GM15510 (cell line): ENCODE measurements around the gene PRDM16.

Source experiments
- POLR2A ChIP-seq: IDR thresholded peaks from 3 replicates; pipeline ENCODE4 v1.6.1; 2011; ENCODE audit warnings: borderline replicate concordance; ENCODE audit not compliant: insufficient read length; ENCODE audit errors: extremely low read depth

Gene PRDM16

DNA sequence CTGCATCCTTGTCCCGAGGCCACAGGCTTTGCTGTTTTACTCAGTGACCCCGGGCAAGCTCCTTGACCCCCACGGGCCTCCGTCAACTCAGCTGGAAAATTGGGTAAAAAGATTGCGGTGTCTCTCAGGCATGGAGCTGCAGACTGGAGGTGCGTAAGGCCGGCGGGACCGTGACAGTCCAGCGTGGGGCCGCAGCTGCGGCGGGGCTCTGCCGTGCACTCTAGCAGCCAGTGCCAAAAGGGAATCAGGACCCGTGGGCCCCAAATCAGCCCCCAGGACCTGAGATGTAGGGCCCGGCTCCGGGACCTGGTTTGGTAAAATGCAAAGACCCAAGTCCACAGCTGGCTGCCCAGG is 158.3 kb downstream of the PRDM16 start:
- no peak for TF ChIP-seq POLR2A

DNA sequence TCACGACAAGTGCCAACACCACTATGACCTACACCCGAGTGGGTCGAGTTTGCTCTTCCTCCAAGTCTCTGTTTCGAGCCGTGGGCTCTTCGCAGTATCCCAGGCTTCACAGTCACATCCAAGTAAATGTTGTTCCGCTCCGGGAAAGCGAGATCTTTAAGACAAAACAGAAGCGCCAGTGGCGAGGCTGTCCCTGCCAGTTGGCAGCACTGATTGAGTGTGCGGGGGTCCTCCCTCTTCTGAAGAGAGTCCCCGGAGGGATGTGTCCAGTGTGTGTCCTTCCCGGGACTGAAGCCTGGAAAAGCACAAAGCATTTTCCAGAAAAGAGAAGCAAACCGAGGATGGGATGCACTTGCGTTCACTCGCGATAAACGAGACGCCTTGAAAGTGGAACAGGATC is 158.9 kb downstream of the PRDM16 start:
- no peak for TF ChIP-seq POLR2A

- TF ChIP-seq POLR2A: no peak
Observed at GRCh38 chr1:3229081-3229725, 160.2 kb downstream of the PRDM16 start.

DNA sequence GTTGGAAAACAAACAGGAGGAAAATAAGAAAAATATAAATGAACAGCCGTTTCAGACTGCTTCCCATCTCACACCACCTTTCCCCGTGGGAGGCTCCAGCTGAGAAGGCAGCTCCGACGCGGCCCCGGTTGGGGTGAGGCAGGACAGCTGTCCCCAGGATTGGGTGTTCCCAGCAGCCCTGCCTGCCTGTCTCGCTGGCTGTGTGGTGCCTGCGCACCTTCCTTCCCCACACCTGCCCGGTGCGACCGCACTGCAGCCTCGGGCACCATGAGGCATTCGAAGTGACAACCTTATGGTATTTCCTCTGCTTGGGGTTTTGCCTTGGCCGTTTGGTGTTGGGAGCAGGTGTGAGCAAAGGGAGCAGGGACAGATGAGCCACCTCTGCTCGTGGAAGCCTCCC is 161.6 kb downstream of the PRDM16 start:
- no peak for TF ChIP-seq POLR2A

DNA sequence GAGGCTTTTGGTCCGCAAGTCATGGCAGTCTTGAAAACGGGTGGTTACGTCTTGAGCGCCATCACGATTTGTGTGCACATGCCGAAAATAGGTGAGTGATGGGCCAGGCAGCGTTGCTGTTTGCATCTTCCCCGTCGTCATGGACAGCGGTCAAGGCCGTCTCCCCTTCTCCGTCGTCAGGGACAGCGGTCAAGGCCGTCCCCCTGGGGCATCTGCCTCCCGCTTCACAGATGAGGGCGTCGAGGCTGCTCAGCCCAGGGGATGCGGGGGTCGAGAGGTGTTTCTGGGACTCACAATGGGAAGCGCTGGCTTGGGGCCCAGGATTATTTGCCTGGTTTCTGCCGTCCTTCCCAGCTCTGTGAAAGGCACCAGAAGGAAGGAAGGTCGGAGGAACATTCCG is 162.2 kb downstream of the PRDM16 start:
- no peak for TF ChIP-seq POLR2A

DNA sequence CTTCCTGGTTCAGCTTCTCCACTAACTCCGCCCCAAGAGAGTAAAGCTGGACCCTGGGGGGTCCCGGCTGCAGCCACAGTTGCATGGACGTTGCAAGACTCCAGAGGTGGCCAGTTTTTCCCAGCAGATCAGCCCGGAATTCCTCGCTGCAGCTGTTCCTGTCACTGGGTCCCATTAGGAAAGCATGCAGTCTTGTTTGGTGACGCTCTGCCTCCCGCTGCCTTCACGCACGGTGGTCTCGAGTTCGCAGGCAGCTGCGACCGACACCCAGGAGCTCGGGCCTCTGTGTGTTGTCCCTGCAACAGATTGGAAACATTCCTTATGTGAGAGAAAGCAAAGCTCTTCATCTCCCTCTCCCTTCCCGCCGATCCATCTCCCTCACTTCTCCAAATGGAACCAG is 162.8 kb downstream of the PRDM16 start:
- no peak for TF ChIP-seq POLR2A

- no peak for TF ChIP-seq POLR2A
Observed at GRCh38 chr1:3233031-3233430, 164.0 kb downstream of the PRDM16 start.

DNA sequence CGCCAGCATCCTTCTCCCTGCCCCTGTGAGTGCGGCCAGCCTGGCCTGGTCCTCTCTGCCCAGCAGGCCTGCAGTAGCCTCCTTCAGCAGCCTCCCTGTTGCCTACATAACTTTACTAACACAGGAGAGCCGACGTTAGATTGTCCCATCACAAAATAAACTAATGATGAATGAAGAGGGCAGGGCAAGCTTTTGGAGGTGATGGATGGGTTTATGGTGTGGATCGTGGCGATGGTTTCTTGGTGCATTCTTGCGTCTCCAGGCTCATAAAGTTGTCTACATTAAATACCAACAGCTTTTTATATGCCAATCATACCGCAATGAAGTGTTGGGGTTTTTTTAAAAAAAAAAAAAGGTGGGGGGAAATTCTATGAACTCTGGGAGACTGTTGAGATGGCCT is 164.5 kb downstream of the PRDM16 start:
- no peak for TF ChIP-seq POLR2A

- TF ChIP-seq POLR2A: no peak
Observed at GRCh38 chr1:3234281-3234680, 165.3 kb downstream of the PRDM16 start.

- TF ChIP-seq POLR2A: no peak
Observed at GRCh38 chr1:3234956-3235355, 166.0 kb downstream of the PRDM16 start.

- TF ChIP-seq POLR2A: no peak
Observed at GRCh38 chr1:3235496-3235895, 166.5 kb downstream of the PRDM16 start.

GRCh38 chr1:3236361-3236760 is 167.4 kb downstream of the PRDM16 start:
- TF ChIP-seq POLR2A: no peak

- TF ChIP-seq POLR2A: no peak
Observed at GRCh38 chr1:3236955-3237354, 168.0 kb downstream of the PRDM16 start.

- no peak for TF ChIP-seq POLR2A
Observed at GRCh38 chr1:3237570-3237969, 168.6 kb downstream of the PRDM16 start.

DNA sequence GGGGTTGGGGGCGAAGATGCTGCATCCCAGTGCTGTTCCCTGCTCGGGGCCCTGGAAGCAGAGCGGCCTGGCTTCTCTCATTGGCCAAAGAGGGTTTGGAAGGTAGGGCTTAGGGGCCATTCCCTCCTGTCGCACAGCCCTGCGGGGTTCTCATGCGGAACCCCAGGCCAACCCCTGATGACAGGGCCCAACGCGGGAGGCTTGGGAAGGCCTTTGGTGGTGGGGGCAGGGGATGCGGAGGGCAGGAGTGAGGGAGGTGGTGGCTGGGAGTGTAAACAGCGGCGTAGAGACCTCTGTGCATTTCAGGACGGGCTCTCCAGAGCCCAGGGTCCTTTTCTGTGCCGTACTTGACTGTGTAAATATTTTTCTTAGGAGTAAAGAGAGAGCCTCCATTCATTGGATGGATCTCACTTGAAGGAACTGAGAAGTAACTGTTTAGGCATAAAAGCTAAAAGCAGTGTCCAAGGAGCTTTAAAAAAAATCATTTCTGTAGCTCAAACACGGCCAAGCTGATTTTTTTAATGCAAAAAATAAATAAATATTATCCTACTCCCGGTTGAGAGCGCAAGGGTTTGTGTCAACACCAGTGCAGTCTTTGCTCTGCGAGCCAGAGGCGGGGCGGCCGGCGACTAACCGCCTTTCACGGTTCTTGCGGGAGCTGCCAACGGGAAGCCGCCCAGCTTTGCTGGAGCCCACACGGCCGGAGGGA is 169.1 kb downstream of the PRDM16 start:
- TF ChIP-seq POLR2A: no peak

GRCh38 chr1:3238703-3239278 is 169.8 kb downstream of the PRDM16 start:
- TF ChIP-seq POLR2A: no peak

DNA sequence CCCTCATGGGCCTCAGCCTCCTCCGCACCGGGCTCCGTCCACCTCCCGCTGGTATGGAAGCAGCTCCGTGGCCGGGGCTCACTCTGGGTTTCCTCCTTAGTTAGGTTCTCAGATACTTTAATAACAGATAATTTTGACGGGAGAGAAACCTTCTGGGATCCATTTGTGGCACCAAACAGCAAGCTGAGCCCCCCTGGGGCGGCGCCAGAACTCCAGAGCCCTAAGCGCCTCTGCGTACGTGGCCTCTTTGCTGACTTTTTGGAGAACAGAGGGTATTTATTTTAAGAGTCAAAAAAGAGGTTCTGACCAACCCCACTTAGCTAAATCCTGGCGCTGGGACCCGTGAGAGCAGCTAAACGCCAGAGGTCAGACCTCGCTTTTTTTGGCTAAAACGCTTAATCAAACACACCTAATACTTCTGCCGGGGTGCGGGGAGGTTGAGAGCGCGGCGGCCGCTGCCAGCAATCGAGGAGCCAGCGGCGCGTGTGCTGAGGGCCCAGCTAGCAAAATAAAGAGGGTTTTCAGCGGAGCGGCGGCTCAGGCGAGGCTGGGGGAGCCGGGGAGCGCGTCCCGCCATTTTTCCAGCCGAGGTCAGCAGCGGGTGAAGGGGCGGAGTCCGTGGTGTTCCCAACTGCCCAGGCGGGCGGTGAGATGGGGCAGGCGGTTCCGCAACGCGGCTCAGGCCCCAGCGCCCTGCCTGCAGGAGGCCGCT is 171.7 kb downstream of the PRDM16 start:
- TF ChIP-seq POLR2A: no peak

GRCh38 chr1:3241236-3241550 is 172.2 kb downstream of the PRDM16 start:
- TF ChIP-seq POLR2A: no peak
